Measurements from ENCODE around the gene LRMDA.

The LRMDA gene

GRCh38 chr10:75402486-75403143, 28.8 kb upstream of the LRMDA start:
- DNase-seq (ENCODE audit: low spot score) = peak; percentile 62

GRCh38 chr10:75403144-75403938, 28.1 kb upstream of the LRMDA start:
- peak; percentile 62 for DNase-seq (ENCODE audit: low spot score)

DNA sequence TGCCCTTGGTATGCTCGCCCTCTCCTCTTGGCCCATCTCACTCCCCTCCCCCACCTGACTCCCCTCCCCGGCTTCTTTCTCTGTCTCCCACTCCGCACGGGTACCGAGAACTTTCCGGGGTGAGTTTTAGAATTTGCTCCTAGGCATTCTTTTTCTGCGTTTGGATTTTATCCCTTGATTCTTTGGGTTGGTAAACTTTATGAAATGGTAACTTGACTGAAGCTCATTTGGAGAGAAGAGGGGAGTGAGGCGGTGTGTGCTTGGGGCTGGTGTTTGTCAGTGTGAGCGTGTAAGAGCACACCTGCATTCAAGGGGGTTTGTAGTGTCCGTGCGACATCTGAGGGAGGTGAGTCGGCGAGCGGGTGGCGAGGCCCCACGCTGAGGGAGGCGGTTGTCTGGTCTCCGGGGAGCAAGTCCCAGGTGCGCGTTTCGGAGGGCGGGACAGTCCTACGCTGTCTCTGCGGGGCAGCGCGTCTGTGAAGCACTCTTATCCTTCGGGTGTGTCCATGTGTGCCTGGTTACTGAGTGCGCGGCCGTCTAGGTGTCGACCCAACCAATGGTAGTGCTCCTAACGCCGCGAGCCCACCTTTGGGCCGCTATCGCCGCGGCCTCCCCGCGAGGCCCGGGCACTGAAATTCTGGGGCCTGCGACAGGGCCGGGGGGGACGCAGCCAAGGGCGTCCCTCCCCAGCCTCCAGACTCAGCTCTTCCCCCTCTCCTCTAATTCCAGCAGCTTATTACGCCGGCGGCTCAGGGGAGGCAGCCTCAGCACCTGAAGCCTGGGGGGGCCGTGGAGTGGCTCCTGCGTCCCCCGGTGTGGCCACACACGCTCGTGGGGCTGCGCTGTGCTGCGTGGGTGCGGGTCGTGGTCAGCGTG, 27.2 kb upstream of the LRMDA start:
- peak; percentile 81 for DNase-seq (ENCODE audit: low spot score)

GRCh38 chr10:75404815-75405597, 26.4 kb upstream of the LRMDA start:
- DNase-seq (ENCODE audit: low spot score) = peak; percentile 93

DNA sequence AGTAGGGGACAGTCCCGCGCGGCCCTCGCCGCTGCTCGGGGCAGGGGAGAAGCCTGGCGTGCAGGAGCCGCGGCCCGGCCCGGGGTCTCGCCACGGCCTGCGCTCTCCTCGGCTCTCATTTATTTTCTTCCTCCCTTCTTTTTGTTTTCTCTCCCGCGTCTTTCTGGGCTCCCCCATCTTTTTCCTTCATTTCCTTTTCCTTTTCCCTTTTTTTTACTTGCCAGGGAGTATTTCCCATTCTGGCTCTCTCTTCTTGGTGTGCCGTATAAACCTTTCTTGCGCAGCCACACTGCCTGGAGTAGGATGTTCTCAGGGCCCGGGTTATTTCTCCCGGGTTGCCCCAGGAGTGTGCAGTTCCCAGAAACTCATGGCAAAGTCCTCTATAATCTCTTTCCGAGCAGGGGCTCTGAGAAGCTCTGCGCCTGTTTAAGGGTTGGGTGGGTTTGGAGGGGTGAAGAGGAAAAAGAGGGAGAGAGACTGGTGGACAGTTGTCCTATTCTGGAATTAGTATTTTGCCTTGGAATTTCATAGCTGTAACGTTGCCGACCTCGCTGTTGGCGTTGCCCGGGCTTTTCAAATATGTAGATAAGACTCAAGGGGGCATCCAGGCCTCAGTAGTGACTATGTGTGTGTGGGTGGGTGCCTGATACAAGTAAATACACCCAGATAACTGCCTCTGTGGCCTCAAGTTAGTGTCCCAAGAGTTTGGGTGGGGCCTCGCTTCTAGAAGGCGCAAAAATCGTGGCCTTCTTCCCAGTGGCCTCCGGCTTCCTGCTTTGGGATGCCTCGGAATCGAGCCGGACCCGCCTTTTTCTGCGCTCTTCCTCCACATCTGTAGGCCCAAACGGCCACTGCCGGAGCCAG, 25.6 kb upstream of the LRMDA start:
- no peak for DNase-seq (ENCODE audit: low spot score)

DNA sequence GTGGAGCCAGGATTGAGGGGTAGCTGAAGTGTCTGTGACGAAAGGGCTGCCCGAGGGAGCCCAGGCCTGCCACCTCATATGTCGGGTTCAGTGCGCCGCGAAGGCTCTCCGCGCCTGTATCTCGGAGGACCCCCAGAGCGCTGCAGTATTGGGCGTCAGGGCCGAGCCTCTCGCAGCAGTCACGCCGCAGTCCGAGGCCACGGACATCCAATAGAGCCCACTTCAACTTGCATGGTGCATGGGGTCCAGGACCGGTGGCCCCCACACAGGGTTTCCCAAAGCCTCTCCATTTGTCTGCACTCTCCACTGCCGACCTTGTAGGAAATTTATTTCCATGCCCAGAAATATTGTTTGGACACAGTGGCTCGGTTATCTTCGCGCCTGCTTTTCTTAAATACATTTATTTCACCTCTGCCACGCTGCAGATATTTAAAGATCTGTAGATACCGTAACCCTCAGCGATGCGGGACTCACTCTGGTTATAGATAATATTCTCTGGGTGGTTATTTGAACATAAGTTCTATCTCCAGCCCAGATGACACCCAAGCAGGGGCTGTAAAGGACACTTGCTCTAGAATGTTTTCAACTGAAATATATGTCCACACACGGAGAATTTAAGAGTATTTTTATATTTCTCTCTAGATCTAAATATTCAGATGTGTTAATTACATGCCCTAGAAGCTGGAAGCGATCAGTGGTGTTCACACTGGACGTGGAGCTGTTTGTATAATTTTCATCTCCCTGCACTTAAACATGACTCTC, 24.8 kb upstream of the LRMDA start:
- no peak for DNase-seq (ENCODE audit: low spot score)

DNA sequence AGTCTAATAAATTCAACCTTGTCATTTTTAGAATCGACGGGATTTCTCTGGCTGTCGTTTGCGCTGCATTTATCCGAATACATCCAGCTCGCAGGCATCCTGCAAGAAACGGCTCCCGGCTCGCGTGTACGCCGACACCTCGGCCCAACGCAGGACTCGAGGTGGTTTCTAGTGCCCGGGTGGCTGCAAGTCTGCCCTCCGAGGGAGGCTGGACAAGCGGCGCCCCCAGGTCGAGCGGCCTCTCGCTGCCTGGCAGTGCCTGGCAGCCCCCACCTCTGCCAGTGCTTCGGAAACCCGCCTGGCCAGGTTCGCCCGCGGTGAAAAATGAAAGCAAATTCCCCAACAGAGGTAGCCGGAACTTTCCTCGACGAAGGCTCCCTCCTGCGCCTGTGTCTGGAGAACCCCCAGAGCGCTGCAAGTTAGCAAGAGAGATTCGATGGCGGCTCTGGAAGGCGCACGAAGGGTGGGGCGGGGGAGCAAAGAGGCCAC, 24.2 kb upstream of the LRMDA start:
- DNase-seq (ENCODE audit: low spot score) = no peak

- DNase-seq (ENCODE audit: low spot score) = no peak
Measured at GRCh38 chr10:75407713-75408508, 23.5 kb upstream of the LRMDA start.

- no peak for DNase-seq (ENCODE audit: low spot score)
Measured at GRCh38 chr10:75408509-75408875, 22.9 kb upstream of the LRMDA start.

DNA sequence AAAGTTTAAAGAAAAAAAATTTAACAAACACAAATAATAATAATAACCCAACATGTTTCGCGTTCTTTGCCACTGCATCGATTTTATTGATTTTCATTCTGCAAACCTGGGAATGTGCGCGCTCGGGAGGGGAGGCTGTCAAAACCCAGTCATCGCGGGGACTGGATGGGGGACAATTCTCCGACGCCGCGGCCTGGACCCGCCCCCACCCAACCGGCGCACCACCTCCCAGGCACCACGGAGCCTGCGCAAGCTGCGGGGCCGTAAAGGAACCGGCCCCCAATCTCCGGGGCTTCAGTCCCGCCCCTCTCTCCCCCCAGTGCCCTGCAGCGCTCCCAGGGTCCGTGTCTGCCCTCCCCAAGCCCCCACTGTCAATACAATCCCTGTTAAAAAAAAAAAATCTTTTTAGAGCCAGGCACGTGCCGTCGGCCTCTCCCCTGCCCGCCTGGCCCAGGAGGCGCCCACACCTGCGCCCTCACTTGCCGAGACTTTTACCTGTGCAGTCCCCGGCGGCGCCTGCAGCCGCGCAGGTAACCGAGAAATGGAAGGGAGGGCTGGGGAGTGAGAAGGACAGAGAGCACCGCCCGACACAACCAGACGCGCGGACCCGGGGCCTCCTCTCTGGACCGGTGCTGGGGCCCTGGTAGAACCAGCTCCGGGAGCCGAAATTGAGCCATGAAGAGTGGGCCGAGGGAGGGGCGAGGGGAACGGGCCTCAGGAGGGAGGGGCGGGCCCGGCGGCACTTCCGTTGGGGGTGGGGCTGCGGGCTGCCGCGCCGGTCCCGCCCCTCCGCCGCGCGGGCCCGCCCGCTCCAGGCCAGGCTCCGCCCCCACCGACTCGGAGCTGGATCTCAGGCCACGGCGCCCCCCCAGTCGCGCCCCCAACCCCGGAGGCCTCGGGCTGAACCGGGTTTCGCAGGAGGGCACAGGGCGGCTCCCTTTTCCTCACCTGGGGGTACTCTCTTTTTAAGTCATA, 22.2 kb upstream of the LRMDA start:
- DNase-seq (ENCODE audit: low spot score) = peak; percentile 72

DNA sequence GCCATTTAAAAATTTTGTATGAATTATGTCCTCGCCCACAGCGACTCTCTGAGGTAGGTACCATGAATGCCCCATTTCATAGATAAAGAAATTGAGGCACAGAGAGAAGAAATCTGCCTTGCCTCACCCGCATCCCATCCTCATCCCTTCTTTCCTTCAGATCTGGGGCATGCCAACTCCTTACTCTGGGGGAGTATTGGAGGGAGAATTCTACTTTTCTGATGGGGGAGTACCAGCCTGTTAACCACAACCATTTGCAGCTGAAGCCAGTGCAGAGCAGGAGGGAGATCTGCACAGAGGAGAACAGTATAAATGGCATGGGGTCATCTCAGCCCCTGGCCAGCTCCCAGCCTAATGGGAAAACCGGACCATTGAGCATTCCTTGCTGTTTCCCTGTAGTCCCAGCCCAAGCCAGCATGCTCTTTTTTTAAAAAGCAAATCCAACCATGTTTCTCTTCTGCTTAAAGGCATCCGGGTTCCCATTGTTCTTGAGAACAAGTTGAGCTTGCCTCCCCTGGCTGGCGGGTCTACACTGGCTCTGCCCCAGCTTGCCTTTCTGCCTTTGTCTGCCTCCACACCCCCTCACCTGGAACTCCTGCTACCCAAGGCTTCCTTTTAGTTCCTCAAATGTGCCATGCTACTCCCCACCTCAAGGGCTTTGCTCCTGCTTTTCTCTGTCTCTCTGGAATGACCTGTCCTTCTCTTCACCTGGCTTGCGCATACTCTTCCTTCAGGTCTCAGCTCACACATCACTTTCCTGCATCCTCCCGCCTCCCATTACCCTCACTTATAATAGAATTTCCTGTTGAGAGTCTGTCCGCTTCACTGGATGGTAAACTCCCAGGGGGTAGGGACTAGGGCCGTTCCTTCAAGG, 21.1 kb upstream of the LRMDA start:
- no peak for DNase-seq (ENCODE audit: low spot score)

DNA sequence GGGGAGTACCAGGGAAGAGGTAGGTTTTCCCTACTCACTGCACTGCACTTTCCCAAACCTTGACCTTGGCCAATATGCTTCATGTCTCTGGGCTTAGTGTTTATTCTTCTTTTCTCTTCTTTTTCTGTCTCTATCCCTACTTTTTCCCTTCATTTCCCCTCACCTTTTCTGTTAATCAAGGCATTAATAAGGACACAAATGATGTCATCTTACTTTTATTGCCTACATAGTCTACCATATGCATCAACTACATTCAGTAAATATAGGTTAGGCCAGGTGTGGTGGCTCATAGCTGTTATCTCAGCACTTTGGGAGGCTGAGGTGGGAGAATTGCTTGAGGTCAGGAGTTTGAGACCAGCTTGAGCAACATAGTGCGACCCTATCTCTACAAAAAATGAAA, 16.9 kb upstream of the LRMDA start:
- no peak for DNase-seq (ENCODE audit: low spot score)

DNA sequence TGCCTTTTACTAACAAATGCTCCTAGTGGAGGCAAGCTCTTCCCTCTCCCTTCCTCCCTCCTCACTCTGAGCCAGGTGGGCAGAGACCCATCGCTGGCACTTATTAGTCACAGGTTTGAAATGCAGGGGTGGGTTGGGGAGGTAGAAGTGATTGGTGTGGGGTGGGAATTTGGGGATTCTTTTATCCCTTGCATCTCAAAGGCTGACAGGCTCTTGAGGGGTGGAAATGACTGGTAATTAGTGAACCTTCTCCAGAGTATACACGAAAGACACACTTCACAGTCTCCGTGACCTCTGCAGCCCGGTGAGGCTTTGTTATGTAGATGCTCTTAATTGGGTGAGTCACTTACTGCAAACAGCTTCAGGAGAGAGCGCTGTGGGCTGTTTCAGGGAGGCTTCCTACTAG, 13.9 kb upstream of the LRMDA start:
- DNase-seq (ENCODE audit: low spot score) = peak; percentile 88

DNA sequence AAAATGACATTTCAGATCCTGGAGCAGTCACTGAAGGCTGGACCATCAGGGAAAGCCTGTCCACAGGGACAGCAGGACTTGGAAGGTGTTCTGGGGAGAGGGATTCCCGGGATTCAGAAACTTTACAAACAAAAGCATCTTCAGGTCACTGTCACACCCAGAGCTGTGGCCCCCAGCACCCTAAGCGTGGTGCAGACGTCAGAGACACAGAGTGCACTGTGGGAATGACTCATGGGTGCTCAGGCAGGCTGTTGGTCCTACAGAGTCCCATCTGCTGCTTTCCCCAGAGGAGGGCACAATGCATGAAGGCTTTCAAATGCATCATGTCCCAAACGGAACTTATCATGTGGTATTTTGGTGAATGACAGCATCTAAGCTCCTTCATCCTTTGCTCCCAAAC, 13.1 kb upstream of the LRMDA start:
- DNase-seq (ENCODE audit: low spot score) = peak; percentile 48

DNA sequence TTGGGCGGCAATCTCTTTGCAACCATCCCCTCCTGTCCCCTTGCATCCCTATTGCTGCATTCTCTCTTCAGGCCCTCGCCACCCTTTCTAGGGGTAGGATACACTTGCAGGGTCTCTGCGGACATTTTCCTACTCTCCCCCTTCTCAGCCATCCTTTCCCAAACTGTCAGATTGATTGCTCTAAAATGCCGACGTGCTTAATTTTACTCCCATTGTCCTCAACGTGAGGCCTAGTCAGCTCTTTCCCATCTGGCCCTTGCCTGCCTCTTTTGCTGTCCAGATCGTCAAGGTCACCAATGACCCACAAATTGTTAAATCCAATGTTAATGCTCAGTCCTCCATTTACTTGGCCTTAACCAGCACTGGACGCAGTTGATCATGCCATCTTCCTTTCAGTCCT, 12.7 kb upstream of the LRMDA start:
- DNase-seq (ENCODE audit: low spot score) = no peak

GRCh38 chr10:75422913-75423312, 8.5 kb upstream of the LRMDA start:
- DNase-seq (ENCODE audit: low spot score) = no peak

DNA sequence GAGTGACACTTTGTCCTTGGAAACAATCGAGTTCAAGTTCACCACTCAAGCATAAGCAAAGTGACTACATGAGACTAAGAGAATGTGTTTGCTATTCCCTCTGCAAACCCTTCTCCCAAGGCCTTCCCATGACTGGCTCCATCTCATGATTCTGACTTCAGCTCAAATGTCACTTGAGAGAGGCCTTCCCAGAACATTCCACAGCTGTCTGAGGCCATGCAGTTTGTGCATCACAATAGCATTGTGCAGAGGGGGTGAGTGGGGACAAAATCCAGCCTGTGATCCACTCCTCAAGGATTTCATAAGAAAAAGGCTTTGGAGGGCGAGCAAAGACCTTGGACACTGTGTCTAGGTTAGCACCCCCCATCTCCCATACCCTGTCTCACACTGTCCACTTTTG, 6.9 kb upstream of the LRMDA start:
- DNase-seq (ENCODE audit: low spot score) = no peak

Data from SW480 (cell line).